Right lung (tissue), 5 donors: ENCODE results near the gene CYP2W1. TPM values are rescaled to one million over a fixed set of nuclear protein-coding genes. Genes with fewer than 3 reads are reported as not detected.
A peak's percentile ranks its signal among the peaks of the same experiment; 100 is the strongest.

ENCODE experiments used
- DNase-seq, 2 donors: peaks; one replicate each; pipeline ENCODE4 v3.0.0-alpha.2; 2013
- polyA plus RNA-seq, 5 donors: library from polyadenylated mRNA; unstranded; fragments of 120-200 nt; gene quantifications; one replicate each; pipeline versions ENCODE4 v1.2.1 to v1.2.3, GENCODE V29; 2013; ENCODE audit warnings: inconsistent platforms in 1 of 5, low replicate concordance in 1 of 5; ENCODE audit not compliant: insufficient read length in 5 of 5, insufficient read depth in 1 of 5

The CYP2W1 gene
- polyA plus RNA-seq, 5 donors: 5.4 to 21.2 (median 9.5) TPM

- DNase-seq: no peak
Observed at GRCh38 chr7:979886-980571, 3.0 kb upstream of the CYP2W1 start.

- DNase-seq: no peak
Observed at GRCh38 chr7:981793-982510, 1.0 kb upstream of the CYP2W1 start.

- no peak for DNase-seq
Observed at GRCh38 chr7:982511-983003, 424 bp upstream of the CYP2W1 start.

GRCh38 chr7:983616-984071 lies 663 bp downstream of the CYP2W1 start:
- no peak for DNase-seq

DNA sequence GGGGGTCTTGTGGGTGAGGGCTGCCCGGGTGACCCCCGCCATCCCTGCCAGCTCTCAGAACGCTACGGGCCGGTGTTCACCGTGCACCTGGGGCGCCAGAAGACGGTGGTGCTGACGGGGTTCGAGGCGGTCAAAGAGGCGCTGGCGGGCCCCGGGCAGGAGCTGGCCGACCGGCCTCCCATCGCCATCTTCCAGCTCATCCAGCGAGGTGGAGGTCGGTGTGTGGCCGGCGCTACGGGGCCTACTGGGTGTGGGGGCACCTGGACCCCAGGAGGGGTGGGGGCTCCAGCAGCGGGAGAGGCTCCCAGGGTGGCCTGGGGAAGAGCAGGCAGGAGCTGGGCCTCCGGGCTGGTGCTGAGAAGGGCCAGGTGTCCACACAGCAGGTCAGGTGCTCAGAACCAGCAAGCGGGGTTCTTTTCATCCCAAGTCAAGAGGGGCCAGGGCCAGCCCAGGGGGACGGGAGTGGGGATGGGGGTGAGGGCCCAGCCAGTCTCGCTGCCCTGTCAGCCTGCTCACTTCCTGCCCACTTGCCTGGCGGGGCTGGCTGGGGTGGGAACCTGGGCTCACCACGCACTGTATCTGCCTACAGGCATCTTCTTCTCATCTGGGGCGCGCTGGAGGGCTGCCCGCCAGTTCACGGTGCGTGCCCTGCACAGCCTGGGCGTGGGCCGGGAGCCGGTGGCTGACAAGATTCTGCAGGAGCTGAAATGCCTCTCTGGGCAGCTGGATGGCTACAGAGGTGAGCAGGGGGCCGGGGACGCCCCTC lies 1.6 kb downstream of the CYP2W1 start:
- no peak for DNase-seq

GRCh38 chr7:985127-985416 lies 2.1 kb downstream of the CYP2W1 start:
- DNase-seq: no peak

- no peak for DNase-seq
Observed at GRCh38 chr7:985915-986741, 3.1 kb downstream of the CYP2W1 start.

- DNase-seq: no peak
Observed at GRCh38 chr7:986766-987751, 4.1 kb downstream of the CYP2W1 start.

DNA sequence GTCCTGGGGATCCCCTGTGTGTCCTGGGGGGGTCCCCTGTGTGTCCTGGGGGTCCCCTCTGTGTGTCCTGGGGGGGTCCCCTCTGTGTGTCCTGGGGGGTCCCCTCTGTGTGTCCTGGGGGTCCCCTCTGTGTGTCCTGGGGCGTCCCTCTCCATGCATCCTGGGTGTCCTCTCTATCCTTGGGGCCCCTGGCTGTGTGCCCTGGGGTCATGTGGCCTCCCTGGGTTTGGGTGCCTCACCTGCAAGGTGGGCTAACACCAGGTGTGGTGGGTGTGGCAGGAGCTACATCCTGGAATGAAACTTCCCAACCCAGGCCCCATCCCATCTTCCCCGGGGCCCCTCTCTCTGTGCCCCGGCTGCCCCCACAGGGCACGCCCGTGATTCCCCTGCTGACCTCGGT lies 4.9 kb downstream of the CYP2W1 start:
- no peak for DNase-seq

- DNase-seq: no peak
Observed at GRCh38 chr7:988426-988911, 5.5 kb downstream of the CYP2W1 start.

- no peak for DNase-seq
Observed at GRCh38 chr7:988963-989529, 6.1 kb downstream of the CYP2W1 start.

- no peak for DNase-seq
Observed at GRCh38 chr7:990352-990932, 7.5 kb downstream of the CYP2W1 start.

DNA sequence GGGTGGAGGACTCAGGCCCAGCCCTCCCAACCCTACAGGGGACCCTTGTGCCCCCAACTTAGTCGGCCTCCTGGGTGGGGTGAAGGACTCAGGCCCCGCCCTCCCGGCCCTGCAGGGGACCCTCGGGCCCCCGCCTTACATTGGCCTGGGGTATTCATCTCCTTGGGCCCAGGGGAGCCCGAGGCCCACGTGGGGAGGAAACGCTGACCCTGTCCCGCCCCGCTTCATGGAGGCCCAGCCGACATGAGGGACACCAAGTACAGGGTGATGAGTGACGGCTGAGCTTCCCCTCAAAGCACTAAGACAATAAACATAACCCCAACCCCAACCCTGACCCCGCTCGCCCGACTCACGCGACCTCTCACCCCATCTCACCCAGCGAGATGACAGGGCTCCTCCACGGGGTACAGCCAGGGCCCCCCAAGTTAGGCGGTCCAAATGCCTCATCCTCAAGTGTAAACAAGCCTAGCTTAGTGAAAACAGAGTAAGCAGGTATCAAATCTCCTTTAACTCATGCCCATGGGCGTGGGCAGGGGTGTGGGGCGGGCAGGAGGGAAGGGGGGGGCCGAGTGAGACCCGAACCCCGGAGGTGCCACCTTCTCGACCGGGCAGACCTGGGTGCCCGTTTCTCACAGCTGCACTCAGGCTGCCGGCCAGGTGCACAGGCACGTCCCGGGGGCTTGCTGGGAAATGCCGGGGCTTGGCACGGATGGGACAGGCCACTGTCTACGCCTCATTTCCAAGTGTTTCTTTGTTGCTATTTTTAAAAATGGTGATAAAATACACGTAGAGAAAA lies 8.2 kb downstream of the CYP2W1 start:
- DNase-seq: no peak

- no peak for DNase-seq
Observed at GRCh38 chr7:991729-992656, 9.0 kb downstream of the CYP2W1 start.

- DNase-seq: peak; percentile 93 to 96
Observed at GRCh38 chr7:992709-993607, 10.0 kb downstream of the CYP2W1 start.

GRCh38 chr7:994592-995308 lies 11.8 kb downstream of the CYP2W1 start:
- DNase-seq: no peak
